GM19395 (cell line): ENCODE results near the gene ALDOB.

Experiments
- ATAC-seq: cut with Tn5 transposase; IDR thresholded peaks from one replicate; pipeline ENCODE4 v1.9.1; 2021; ENCODE audit warnings: mild to moderate bottlenecking, moderate library complexity; ENCODE audit not compliant: unreplicated experiment

The ALDOB gene

DNA sequence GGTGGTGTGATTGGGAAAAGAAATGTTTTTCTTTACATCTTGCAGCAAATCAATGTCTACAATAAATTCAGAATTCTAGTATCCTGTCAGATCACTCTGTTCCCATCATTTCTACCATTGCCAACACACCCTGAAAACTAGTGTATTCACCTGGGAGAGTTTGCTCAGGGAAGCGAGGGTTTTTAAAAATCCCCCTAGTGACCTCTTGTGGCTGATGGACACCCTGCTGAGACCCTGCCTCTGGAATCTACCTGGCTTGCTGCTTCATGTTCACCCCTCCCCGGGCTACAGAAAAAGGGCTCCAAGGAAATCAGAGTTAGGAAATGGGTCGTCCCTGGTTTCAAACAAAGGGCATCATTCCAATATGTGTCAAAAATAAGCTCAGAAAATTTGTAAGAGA is 21.4 kb upstream of the ALDOB start:
- ATAC-seq: no peak

DNA sequence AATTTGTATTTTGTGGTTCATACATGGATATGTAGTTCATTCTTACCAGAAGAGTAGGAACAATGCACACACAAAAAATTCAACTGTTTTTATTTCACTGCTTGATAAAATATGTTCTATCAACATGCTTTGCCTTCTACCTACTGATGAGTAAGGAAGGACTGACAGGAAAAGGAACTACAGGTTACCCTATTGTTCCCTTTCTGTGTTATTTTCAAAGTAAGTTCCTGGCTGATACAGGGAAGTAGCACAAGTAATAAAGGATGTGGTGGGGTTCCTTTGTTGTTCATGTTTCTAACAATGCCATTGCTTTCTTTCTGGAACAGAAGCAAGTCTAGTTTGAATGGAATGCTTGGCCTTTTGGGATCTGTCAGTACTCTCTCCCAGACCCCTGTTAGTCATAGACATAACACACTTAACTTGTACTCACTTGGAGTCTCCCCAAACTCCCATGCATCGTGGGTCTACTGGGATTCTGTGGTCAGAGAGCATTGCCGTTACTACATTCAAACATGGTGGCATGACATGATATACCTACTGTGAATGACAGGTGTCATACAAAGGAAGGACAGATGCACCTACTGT is 20.2 kb upstream of the ALDOB start:
- ATAC-seq: no peak

DNA sequence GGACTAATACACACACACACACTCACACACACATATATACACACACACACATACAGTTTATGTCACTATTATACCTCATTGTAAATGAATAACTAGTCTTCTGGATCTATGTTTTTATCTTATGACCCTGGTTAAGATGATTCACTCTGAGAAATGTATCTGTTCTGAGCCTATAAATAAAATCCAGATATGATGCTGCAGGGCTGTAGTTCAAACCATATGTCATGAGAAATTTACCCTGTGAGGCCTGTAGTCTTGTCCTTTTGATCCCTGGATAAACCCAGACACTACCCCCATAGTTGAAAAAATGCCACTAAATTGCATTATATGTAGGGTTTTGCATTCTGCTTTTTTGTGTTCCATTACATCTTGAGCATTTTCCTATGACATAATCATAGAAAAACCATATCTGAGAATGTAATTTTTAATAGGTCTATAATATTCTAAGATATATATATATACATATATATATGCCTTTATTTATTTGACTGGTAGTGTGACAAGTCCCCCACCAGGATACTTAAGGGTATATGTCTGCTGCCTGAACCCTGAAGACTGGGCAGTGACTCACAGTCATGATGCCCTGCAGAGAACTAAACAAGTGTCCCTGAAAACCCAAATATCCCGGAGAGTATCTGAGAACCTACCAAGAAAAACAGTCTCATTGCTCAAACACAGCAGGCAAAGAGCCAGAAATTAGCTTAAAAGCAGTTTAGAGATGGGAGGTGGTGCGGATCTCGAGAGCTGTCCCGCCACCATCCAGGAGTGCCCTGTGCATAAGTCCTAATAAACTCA is 18.4 kb upstream of the ALDOB start:
- no peak for ATAC-seq

DNA sequence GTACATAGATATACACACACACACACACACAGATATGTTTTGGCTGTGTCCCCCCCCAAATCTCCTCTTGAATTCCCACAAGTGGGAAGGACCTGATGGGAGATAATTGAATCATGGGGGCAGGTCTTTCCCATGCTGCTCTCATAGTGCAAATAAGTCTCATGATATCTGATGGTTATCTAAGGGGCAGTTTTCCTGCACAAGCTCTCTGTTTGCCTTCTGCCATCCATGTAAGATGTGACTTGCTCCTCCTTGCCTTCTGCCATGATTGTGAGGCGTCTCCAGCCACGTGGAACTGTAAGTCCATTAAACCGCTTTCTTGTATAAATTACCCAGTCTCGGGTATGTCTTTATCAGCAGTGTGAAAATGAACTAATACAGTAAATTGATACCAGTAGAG is 15.9 kb upstream of the ALDOB start:
- no peak for ATAC-seq

DNA sequence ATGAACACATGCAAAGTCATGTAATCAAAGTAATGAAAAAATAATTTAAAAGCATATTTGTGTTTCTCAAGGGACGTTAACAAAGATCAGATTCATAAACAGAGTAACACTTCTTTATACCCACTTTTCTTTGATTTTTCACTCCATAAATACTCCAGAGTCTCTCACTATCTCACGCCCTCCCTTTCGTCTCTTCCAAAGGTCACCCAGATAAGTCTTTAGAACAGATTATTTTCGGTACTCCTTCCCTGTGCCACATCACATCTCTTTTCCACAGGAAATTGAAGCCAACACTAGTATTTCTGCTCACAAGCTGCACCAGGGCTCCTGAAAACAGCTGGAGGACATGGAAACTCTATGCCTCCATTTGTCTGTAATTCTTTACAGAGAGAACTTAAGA is 15.4 kb upstream of the ALDOB start:
- ATAC-seq: no peak

DNA sequence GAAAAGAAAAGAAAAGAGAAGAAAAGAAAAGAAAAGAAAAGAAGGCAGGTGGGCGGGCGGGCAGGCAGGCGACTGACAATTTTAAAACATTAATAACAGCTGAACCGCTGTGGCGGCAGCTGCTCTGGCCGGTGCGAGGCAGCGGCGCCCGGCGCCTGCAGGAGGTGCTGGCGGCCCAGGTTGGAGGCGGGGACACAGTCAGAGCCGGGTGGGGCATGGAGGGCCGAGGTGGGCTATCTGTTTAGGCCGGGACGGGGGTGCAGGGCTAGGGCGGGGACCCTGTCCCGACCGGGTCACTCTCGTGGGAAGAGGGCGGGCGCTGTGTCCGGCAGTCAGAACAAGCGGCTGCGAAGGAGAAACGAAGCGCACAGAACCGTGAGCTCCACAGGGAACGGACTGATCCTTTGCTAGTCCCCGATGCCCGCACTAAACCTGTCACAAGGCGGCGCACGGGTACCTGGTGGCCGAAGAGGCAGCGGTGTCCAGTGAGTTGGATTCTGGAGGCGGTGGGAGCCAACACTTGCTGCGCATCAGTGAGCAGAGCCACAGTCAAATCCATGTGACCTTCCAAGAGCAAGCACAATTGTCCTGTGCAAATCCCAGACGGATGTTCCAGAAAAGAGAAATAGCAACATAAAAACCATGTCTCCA is 13.6 kb upstream of the ALDOB start:
- ATAC-seq: peak; percentile 98

DNA sequence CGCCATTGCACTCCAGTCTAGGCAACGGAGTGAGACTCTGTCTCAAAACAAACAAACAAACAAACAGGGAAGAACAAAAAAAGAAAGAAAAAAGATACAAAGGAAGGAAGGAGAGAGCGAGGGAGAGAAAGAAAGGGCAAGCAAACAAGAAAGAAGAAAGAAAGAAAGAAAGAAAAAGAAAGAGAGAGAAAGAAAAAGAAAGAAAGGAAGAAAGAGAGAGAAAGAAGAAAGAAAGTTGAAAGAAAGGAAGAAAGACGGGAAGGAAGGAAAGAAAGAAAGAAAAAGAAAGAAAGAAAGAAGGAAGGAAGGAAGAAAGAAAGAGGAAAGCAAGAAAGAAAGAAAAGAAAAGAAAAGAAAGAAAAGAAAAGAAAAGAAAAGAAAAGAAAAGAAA is 13.1 kb upstream of the ALDOB start:
- no peak for ATAC-seq

DNA sequence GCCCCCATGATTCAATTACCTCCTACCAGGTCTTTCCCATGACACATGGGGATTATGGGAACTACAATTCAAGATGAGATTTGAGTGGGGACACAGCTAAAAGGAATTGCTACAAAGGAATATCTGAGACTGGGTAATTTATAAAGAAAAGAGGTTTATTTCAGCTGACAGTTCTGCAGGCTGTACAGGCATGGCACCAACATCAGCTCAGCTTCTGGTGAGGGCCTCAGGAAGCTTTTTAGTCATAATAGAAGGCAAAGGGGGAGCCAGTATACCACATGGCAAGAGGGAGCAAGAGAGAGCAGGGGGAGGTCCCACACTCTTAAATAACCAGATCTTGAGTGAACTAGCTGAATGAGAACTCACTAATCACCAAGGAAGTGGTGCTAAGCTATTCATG is 11.2 kb upstream of the ALDOB start:
- ATAC-seq: no peak

DNA sequence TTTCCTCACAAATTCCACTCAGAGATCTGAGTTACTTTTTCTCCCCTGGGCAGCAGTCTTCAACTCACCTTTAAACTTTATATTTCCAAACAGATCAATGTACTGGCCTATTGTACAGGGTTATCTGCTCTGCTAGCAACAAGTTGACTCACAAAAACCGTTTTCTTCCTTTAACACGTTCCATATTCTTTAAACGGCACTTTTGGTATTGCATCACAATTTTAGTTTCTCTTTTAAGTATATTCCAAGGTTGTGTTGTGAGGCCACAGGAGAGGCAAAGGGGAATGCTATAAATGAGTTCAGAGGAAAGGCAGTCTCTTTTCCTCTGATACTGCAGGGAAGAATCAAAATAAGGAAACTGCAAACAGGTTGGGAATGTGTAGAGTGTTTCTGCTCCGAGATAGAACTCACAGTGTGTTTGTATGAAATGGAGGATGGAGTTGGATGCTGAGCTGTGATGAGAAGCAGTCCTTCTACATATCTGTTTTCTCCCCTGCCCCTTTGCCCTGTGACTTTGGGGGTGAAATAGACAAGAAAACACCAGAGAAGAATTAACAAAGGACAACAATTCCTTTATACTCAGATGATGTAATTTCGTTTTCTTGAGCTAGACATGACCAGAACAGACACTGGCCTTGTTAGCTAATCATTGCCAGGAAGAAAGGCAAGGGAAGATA is 9.9 kb upstream of the ALDOB start:
- no peak for ATAC-seq

DNA sequence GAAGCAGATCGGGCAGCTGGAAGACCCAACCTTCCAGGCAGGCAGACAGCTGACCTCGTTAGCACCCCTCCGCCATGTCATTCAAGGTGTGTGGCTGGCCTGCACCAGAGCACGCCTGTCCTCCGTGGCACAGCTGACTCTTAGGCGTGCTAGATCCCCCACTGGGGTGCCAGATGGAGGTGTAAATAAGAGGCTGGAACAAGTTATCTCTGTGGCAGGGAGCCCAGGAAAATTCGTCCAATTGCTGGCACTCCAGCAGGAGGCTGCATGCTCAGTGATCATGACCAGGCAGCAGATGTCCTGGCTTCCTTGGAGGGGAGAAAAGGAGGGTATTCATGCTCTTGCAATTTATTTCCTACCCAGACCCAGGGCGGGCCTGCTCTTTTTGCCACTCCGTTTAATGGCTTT is 7.8 kb upstream of the ALDOB start:
- ATAC-seq: no peak

DNA sequence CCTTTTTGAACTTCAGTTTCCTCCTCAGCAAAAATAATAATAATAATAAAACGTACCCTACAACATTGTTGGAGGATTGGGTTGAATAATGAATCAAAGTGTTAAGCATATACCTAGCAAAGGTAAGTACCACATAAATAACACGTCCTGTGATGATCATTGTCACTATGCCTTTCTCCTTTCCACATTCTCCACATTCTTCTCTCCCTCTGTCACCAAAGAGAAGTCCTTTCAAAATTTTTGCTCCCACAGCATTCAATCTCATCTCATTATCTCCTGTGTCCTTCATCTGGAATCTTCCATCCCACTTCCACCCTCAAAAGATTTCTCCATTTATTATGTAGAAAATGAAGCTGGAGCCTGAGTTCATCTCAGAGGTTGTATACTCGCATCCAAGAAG is 7.2 kb upstream of the ALDOB start:
- no peak for ATAC-seq

DNA sequence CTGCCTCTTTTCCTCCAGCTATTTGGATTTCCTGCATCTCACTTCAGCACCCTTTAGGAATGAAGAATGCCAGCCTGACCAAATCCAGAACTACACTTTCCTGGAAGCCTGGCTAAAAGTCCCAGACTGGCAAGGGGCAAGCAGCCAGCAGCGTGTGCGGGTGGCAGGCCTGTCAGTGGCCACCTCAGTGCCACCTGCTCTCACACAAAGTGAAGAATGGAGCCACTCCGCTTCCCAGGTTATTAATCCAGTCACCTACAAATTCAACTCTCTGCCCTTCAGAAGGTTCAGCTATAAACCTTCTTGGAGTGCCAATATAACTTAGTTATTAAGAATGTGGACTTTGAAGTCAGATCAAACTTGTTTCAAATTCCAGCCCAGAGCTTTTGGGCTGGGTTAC is 6.7 kb upstream of the ALDOB start:
- ATAC-seq: no peak

DNA sequence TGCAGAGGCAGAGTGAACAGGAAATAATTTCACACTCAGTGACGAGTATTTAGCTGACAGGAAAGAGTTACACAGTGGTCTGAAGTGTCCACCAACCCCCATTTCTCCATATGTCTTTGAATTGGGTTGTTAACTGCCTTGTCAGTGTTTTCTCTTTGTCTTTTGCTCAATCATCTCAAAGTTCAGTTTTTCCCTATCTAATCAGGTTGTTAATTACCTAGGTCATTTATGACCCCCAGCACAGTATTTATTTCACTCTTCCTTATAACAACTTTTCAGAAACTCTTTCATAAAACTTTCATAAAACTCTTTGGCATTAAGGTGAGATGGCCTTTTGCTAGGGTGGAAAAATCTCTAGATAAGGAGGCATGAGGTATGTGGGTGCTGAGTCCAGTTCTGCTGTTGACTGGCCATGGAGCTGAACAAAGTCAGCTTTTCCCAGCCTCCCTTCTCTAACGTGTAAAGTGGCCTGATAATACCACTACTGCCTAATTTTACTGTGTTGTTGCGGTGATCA is 5.2 kb upstream of the ALDOB start:
- ATAC-seq: no peak

DNA sequence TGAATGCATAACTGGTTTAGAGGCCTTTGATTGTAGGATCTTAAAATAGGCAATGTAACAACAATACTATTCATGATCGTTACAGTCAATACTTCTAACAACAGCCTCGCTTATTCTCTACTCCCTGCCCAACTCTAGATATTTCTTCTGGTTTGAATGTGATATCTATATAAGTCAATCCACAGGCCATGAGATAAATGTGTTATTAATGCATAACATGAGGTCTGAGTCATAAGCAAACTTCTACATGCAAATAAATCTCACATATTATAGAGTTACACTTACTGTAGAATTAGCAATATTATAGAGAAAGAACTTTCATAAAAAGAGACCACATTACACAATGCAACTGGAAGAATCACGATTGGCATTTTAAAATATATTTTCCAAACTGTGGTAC is 2.9 kb upstream of the ALDOB start:
- no peak for ATAC-seq

DNA sequence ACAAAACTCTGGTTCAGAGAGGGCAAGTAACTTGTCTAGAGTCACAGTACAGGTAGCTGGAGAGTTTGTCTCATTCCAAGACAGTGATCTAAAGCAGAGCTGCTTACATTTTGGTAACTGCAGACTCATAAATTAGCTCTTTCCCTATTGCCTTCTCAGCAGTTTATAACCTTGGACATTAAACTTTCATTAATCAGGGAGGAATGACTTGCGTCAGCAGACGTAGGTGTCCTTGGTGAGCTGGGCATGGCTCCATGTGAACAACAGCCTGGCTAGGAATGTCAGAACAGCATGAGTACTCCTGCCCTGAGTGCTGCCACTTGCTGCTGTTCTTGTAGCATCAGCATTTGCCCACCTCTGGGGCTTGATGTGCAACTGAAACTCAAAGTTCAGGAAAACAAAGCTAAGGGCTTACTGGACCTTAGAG is 2.2 kb upstream of the ALDOB start:
- ATAC-seq: no peak

DNA sequence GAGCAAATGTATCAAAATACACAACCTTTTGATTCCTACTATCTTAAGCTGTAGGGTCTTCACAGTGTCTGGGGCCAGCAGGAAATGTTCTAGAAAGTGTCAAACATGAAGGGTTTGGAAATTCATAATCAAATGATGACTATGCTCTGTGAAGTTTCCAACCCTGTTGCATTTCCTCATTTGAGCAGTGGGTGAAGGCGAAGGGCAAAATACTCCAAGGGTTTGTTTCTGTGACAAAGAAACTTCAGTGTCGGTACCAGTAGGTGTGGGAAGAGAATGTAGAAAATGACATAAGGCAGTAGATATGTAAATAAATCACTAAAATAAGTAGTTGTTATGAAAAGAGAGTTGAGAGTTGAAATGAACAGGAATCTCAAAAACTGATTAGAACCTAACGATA is 576 bp downstream of the ALDOB start:
- no peak for ATAC-seq

DNA sequence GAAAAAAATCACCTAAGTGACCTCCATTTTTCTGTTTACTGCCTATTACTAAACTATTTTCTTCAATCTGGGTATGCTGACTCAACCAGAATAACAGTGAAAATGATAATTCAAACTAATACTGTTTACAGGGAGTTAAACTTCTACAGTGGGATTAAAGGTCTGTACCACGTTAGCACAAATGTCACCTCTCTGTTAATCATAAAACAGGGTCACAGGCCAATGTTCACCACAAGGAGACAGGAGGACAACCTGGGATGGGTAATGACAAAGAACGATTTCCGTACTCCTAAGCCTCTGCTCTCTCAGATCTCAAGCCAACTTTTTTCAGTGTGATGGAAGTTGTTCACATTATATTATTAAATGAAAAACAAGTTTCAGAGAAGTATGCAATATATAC is 2.3 kb downstream of the ALDOB start:
- ATAC-seq: no peak

DNA sequence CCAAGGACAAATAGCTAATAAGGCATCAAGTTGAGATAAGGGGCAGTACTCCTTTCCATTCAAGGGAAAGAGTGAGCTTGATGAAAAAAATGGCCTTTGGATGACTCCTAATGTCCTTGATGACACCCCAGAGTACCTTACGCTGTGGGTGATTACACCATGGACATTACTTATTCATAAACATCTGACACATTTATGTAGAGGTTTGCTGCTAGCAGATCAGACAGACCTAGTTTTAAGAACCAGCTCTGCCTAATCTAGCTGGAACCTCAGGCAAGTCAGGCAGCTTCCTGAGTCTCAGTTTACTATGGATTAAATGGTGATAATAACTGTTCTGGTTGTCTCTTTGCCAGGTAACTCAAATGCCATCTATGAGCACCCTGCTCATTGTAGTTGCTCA is 2.8 kb downstream of the ALDOB start:
- no peak for ATAC-seq

DNA sequence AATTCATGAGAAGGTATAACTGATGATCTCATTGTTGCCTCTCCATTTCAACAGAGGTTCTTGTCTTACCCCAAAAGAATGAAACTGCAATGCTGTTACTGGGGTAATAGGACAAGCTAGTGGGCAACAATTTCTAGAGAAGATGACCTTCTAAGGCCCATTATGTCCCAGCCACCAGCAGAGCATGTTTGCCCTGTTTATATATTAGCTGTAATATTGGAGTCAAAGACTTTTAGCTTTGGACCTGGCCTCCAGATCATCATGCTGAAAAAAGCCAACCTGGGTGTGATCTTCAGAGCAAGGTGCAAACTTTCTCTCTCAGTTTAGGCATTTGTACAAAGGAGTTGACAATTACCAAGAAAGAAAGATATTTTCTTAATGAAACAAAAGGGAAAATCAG is 3.4 kb downstream of the ALDOB start:
- no peak for ATAC-seq

DNA sequence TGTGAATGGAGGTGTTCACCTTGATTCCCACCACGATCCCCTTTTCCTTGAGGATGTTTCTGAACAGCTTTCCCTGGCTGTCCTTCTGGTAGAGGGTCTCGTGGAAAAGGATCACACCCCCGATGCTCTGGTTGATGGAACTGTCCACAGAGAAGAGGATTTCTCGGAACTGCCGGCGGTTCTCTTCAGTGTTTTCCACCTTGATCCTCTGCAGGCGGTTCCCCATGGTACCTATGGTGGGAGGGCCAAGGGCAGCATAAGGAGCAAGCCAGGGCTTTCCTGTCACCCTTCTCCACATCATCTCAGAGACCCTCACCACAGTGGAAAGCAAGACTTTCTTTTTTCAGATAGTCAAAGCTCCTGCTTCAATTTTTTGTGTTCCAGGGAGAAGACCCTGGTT is 5.8 kb downstream of the ALDOB start:
- no peak for ATAC-seq

DNA sequence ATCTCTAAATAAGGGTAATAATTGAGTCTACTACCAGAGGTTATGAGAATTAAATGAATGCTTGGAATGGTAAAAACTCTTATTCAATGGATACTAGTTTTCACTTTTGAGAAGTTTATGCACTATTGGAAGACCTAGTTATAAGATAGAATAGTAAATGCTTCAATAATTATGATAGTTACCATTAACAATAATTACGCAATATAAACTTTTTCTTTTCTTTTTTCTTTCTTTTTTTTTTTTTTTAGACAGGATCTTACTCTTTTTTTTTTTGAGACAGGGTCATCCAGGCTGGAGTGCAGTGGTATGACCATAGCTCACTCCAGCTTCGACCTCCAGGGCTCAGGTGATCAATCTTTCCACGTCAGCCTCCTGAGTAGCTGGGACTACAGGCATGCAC is 6.7 kb downstream of the ALDOB start:
- no peak for ATAC-seq
